Liver (tissue), 9 donors: ENCODE data around the gene RALGPS2. TPM values are rescaled to one million over a fixed set of nuclear protein-coding genes. Genes with fewer than 3 reads are reported as not detected.

Experiments
- DNase-seq: peaks from one replicate; pipeline ENCODE4 v3.0.0-alpha.2; 2017; ENCODE audit warnings: low spot score
- H3K27ac ChIP-seq, 2 donors: one replicate each; pipeline ENCODE4 v1.7.0; 2013; ENCODE audit warnings: inconsistent platforms in 2 of 2, low read length in 2 of 2, control low read depth in 1 of 2, low read depth in 1 of 2, mild to moderate bottlenecking in 1 of 2
- H3K27me3 ChIP-seq, 4 donors: one replicate each; pipeline versions ENCODE4 v1.6.1 to v1.7.0; 2013; ENCODE audit warnings: low read length in 3 of 4, inconsistent platforms in 1 of 4, mild to moderate bottlenecking in 1 of 4, moderate library complexity in 1 of 4; ENCODE audit not compliant: control insufficient read depth in 4 of 4, insufficient read depth in 4 of 4
- H3K36me3 ChIP-seq, 4 donors: one replicate each; pipeline versions ENCODE4 v1.6.1 to v1.7.0; 2013; ENCODE audit warnings: low read length in 3 of 4, mild to moderate bottlenecking in 3 of 4, low read depth in 1 of 4, moderate library complexity in 1 of 4; ENCODE audit not compliant: control insufficient read depth in 4 of 4, insufficient read depth in 3 of 4
- H3K4me1 ChIP-seq, 4 donors: one replicate each; pipeline versions ENCODE4 v1.6.1 to v1.7.0; 2013; ENCODE audit warnings: low read length in 3 of 4, mild to moderate bottlenecking in 3 of 4, moderate library complexity in 1 of 4; ENCODE audit not compliant: control insufficient read depth in 4 of 4, insufficient read depth in 4 of 4
- H3K4me3 ChIP-seq, 3 donors: one replicate each; pipeline versions ENCODE4 v1.6.1 to v1.7.0; 2013; ENCODE audit warnings: low read length in 3 of 3, control low read depth in 1 of 3, low read depth in 1 of 3, mild to moderate bottlenecking in 1 of 3
- H3K9ac ChIP-seq, 2 donors: one replicate each; pipeline ENCODE4 v1.7.0; 2013; ENCODE audit warnings: low read length in 2 of 2, mild to moderate bottlenecking in 2 of 2, moderate library complexity in 2 of 2, control low read depth in 1 of 2, low read depth in 1 of 2
- H3K9me3 ChIP-seq, 4 donors: one replicate each; pipeline versions ENCODE4 v1.6.1 to v1.7.0; 2013; ENCODE audit warnings: low read length in 3 of 4; ENCODE audit not compliant: control insufficient read depth in 4 of 4
- ATF3 ChIP-seq: IDR thresholded peaks from 2 replicates; pipeline ENCODE4 v1.6.1; 2016; ENCODE audit warnings: antibody characterized with exemption
- CTCF ChIP-seq: fragments of 150-350 bp; IDR thresholded peaks from 2 replicates; pipeline ENCODE4 v1.5.1; 2017; ENCODE audit warnings: improper control_type of control experiment, low read depth, low read length; ENCODE audit not compliant: missing input control
- EGR1 ChIP-seq, 2 donors: IDR thresholded peaks; 2 replicates each; pipeline ENCODE4 v1.6.1; 2016 to 2018; ENCODE audit warnings: antibody characterized with exemption in 2 of 2, low read depth in 2 of 2
- FOXA1 ChIP-seq: IDR thresholded peaks from 2 replicates; pipeline ENCODE4 v1.6.1; 2016; ENCODE audit warnings: antibody characterized with exemption
- FOXA2 ChIP-seq: IDR thresholded peaks from 2 replicates; pipeline ENCODE4 v1.6.1; 2016; ENCODE audit warnings: antibody characterized with exemption
- GABPA ChIP-seq, 2 donors: IDR thresholded peaks in 1 of 2; conservative IDR thresholded peaks in 1 of 2; 2 replicates each; pipeline ENCODE4 v1.6.1; 2016; ENCODE audit warnings: antibody characterized with exemption in 2 of 2, mild to moderate bottlenecking in 1 of 2, moderate library complexity in 1 of 2
- HNF4A ChIP-seq, 2 donors: conservative IDR thresholded peaks; 2 replicates each; pipeline ENCODE4 v1.6.1; 2016; ENCODE audit warnings: antibody characterized with exemption in 2 of 2, mild to moderate bottlenecking in 2 of 2
- JUND ChIP-seq, 2 donors: IDR thresholded peaks; 2 replicates each; pipeline ENCODE4 v1.6.1; 2016; ENCODE audit warnings: antibody characterized with exemption in 2 of 2
- MAX ChIP-seq: IDR thresholded peaks from 2 replicates; pipeline ENCODE4 v1.6.1; 2016; ENCODE audit warnings: antibody characterized with exemption
- NR2F2 ChIP-seq: IDR thresholded peaks from 2 replicates; pipeline ENCODE4 v1.6.1; 2016; ENCODE audit warnings: antibody characterized with exemption
- RAD21 ChIP-seq, 2 donors: IDR thresholded peaks; 2 replicates each; pipeline ENCODE4 v1.6.1; 2016; ENCODE audit warnings: antibody characterized with exemption in 2 of 2, mild to moderate bottlenecking in 2 of 2
- REST ChIP-seq: IDR thresholded peaks from 2 replicates; pipeline ENCODE4 v1.6.1; 2016; ENCODE audit warnings: antibody characterized with exemption, mild to moderate bottlenecking
- RXRA ChIP-seq, 2 donors: IDR thresholded peaks; 2 replicates each; pipeline ENCODE4 v1.6.1; 2017 to 2018; ENCODE audit warnings: antibody characterized with exemption in 2 of 2, mild to moderate bottlenecking in 1 of 2
- SP1 ChIP-seq: IDR thresholded peaks from 2 replicates; pipeline ENCODE4 v1.6.1; 2018; ENCODE audit warnings: antibody characterized with exemption, mild to moderate bottlenecking
- TAF1 ChIP-seq: conservative IDR thresholded peaks from 2 replicates; pipeline ENCODE4 v1.6.1; 2016; ENCODE audit warnings: antibody characterized with exemption, mild to moderate bottlenecking
- YY1 ChIP-seq: IDR thresholded peaks from 2 replicates; pipeline ENCODE4 v1.6.1; 2016; ENCODE audit warnings: antibody characterized with exemption, mild to moderate bottlenecking
- ZBTB33 ChIP-seq: IDR thresholded peaks from 2 replicates; pipeline ENCODE4 v1.6.1; 2016; ENCODE audit warnings: antibody characterized with exemption
- WGBS: extraction: QIAGEN DNeasy Blood & Tissue Kit; methylation state at CpG from one replicate; pipeline ENCODE4 v1.1.7; 2013; 5-methylcytosine and 5-hydroxymethylcytosine counted together
- polyA plus RNA-seq, 2 donors: library from polyadenylated mRNA; stranded (reverse) in 1 of 2; unstranded in 1 of 2; fragments of 200-250 nt in 1 of 2; fragments of >200 nt in 1 of 2; fragmentation: Nextera tagmentation in 1 of 2; extraction: Ambion mirVana in 1 of 2; gene quantifications; one replicate each; pipeline versions ENCODE4 v1.2.1 to v1.2.3, GENCODE V29; 2013 to 2015
- total RNA-seq, 2 donors: library from RNA; depleted of rRNA; stranded (reverse); fragments of >200 nt; gene quantifications; one replicate each; pipeline ENCODE4 v1.2.3, GENCODE V29; 2014
- donor health status: healthy.
- donor health status: healthy.
- donor health status: healthy.
- donor health status: healthy.
- donor health status: healthy.

The RALGPS2 gene
- total and polyA plus RNA-seq, 4 donors: 8.1 to 39.2 (median 16.9) TPM

- TF ChIP-seq SP1 (no peak), ATF3 (no peak), NR2F2 (no peak), HNF4A (conservative IDR thresholded peaks at IDR 0.05) (no peak), GABPA (IDR thresholded peaks at IDR 0.05 in 1 of 2, conservative IDR thresholded peaks at IDR 0.05 in 1 of 2) (no peak), MAX (no peak), RXRA (IDR thresholded peaks at IDR 0.05) (no peak)
- peaks cover 0 to 9% (median 8%) of the 10 kb centered on the region in 4 donors for H3K36me3 ChIP-seq
- H3K27ac ChIP-seq: no peak overlapping the region
- no peak overlapping the region for H3K9ac ChIP-seq
- no peaks in the 10 kb centered on the region for H3K27me3 ChIP-seq
- no peak overlapping the region for H3K4me3 ChIP-seq
- no peaks in the 10 kb centered on the region for H3K9me3 ChIP-seq
- no peaks in the 10 kb centered on the region for H3K4me1 ChIP-seq
- DNase-seq: no peak
These were observed 85.5 kb downstream of the RALGPS2 start for GRCh38 chr1:178810585-178810984.

- no peak overlapping the region for H3K9ac ChIP-seq
- H3K9me3 ChIP-seq: no peaks in the 10 kb centered on the region
- no peaks in the 10 kb centered on the region for H3K4me1 ChIP-seq
- no peak overlapping the region for H3K27ac ChIP-seq
- H3K27me3 ChIP-seq: no peaks in the 10 kb centered on the region
- H3K4me3 ChIP-seq: no peak overlapping the region
- DNase-seq: no peak
- 99% methylated on average over 2 of the region's 2 CpGs for WGBS
- TF ChIP-seq RAD21 (IDR thresholded peaks at IDR 0.05): no peak
- no peak for TF ChIP-seq NR2F2
- H3K36me3 ChIP-seq: peaks cover 0 to 6% (median 4%) of the 10 kb centered on the region in 4 donors
These were observed 93.4 kb downstream of the RALGPS2 start for GRCh38 chr1:178818416-178818815.

- DNase-seq: no peak
- no peak for TF ChIP-seq EGR1 (IDR thresholded peaks at IDR 0.05; ENCODE audit: low read depth in 2 of 2)
- TF ChIP-seq MAX: no peak
- no peak for TF ChIP-seq RAD21 (IDR thresholded peaks at IDR 0.05)
- no peak for TF ChIP-seq CTCF
- TF ChIP-seq GABPA (IDR thresholded peaks at IDR 0.05 in 1 of 2, conservative IDR thresholded peaks at IDR 0.05 in 1 of 2): no peak
- TF ChIP-seq JUND (IDR thresholded peaks at IDR 0.05): no peak
- no peak for TF ChIP-seq FOXA2
- no peak for TF ChIP-seq FOXA1
- no peak for TF ChIP-seq ZBTB33
- TF ChIP-seq NR2F2: no peak
- TF ChIP-seq ATF3: no peak
- TF ChIP-seq YY1: no peak
- no peak for TF ChIP-seq REST
- TF ChIP-seq HNF4A (conservative IDR thresholded peaks at IDR 0.05): no peak
- no peak for TF ChIP-seq TAF1
- no peaks in the 10 kb centered on the region for H3K9me3 ChIP-seq
- H3K27me3 ChIP-seq: no peaks in the 10 kb centered on the region
- WGBS: 97% methylated on average over 4 of the region's 4 CpGs
- H3K4me1 ChIP-seq: no peaks in the 10 kb centered on the region
- H3K4me3 ChIP-seq: no peak overlapping the region
- no peak overlapping the region for H3K27ac ChIP-seq
- H3K9ac ChIP-seq: no peak overlapping the region
- peaks cover 4 to 6% (median 5%) of the 10 kb centered on the region in 4 donors for H3K36me3 ChIP-seq
These were observed 94.1 kb downstream of the RALGPS2 start for GRCh38 chr1:178819123-178819522.
